ENCODE measurements around the gene MRAS.

Gene MRAS

GRCh38 chr3:138347960-138348753 lies at the start of gene MRAS:
MRAS (plus strand) TSS chr3:138348579; CDS start chr3:138372884, 24,305 bp downstream.
- DNase-seq: peak; percentile 6

GRCh38 chr3:138300647-138301046 lies 47.7 kb upstream of the MRAS start:
- DNase-seq: no peak

GRCh38 chr3:138303474-138303873 lies 44.9 kb upstream of the MRAS start:
- DNase-seq: no peak

GRCh38 chr3:138307899-138308298 lies 40.5 kb upstream of the MRAS start:
- DNase-seq: no peak

- DNase-seq: no peak
Observed at GRCh38 chr3:138308783-138309182, 39.6 kb upstream of the MRAS start.

GRCh38 chr3:138310494-138310893 lies 37.9 kb upstream of the MRAS start:
- no peak for DNase-seq

GRCh38 chr3:138314751-138315150 lies 33.6 kb upstream of the MRAS start:
- DNase-seq: no peak

GRCh38 chr3:138317687-138318086 lies 30.7 kb upstream of the MRAS start:
- no peak for DNase-seq

GRCh38 chr3:138323971-138324370 lies 24.4 kb upstream of the MRAS start:
- DNase-seq: no peak

GRCh38 chr3:138325990-138326389 lies 22.4 kb upstream of the MRAS start:
- DNase-seq: no peak

- no peak for DNase-seq
Observed at GRCh38 chr3:138326866-138327595, 21.3 kb upstream of the MRAS start.

GRCh38 chr3:138327831-138328230 lies 20.5 kb upstream of the MRAS start:
- no peak for DNase-seq

- DNase-seq: no peak
Observed at GRCh38 chr3:138328341-138328740, 20.0 kb upstream of the MRAS start.

- peak; percentile 88 for DNase-seq
Observed at GRCh38 chr3:138329127-138329983, 19.0 kb upstream of the MRAS start, which contains the start of gene NME9. NME9 (minus strand) TSS chr3:138329851; CDS start chr3:138329335, 516 bp downstream.

GRCh38 chr3:138329984-138330293 lies 18.4 kb upstream of the MRAS start:
- no peak for DNase-seq

- no peak for DNase-seq
Observed at GRCh38 chr3:138331143-138331894, 17.1 kb upstream of the MRAS start.

- DNase-seq: no peak
Observed at GRCh38 chr3:138332472-138333073, 15.8 kb upstream of the MRAS start.

GRCh38 chr3:138334608-138335007 lies 13.8 kb upstream of the MRAS start:
- no peak for DNase-seq

GRCh38 chr3:138336454-138336999 lies 11.9 kb upstream of the MRAS start:
- DNase-seq: no peak

GRCh38 chr3:138338244-138338643 lies 10.1 kb upstream of the MRAS start:
- DNase-seq: no peak

GRCh38 chr3:138338811-138339210 lies 9.6 kb upstream of the MRAS start:
- DNase-seq: no peak

GRCh38 chr3:138340511-138340910 lies 7.9 kb upstream of the MRAS start:
- DNase-seq: no peak

Measured in stimulated activated CD4-positive, alpha-beta T cell treated with anti-CD3 and anti-CD28 coated beads, Interleukin-4, amount 100 ng/mL, for 24 hours (primary cell).